GM12878 (cell line): ENCODE results near the gene CACNA2D3. TPM values are rescaled to one million over a fixed set of nuclear protein-coding genes. Genes with fewer than 3 reads are reported as not detected.

Experiments
- ATAC-seq: fragments of 200-7000 bp; cut with Tn5 transposase; 3 replicates; pipeline ENCODE4 v1.9.1; 2020; ENCODE audit warnings: mild to moderate bottlenecking, moderate library complexity
- BruUV-seq: library from RNA; stranded (reverse); fragments of 400-500 nt; replicated peaks from 2 replicates; lab custom pipeline; 2021; lab: Mats Ljungman, UMichigan
- CTCF ChIA-PET: fragments of 300-600 bp; sonication (Branson Sonifier 250); formaldehyde crosslinking; extraction: SDS; loops from one replicate; lab custom pipeline; 2021; ENCODE audit warnings: inconsistent platforms; lab: Yijun Ruan, JAX
- POLR2A ChIA-PET: fragments of 350-600 bp; formaldehyde crosslinking; extraction: SDS; loops from one replicate; lab custom pipeline; 2021; ENCODE audit warnings: inconsistent platforms; lab: Charles Lee
- RAD21 ChIA-PET: fragments of 300-600 bp; sonication (Branson Sonifier 250); formaldehyde crosslinking; loops from one replicate; lab custom pipeline; 2023; ENCODE audit warnings: antibody characterized with exemption; ENCODE audit not compliant: unreplicated experiment; lab: Charles Lee
- SMC1A ChIA-PET: fragments of 300-600 bp; sonication (Branson Sonifier 250); formaldehyde crosslinking; loops from one replicate; lab custom pipeline; 2023; ENCODE audit not compliant: unreplicated experiment, uncharacterized antibody; lab: Charles Lee
- DNase-seq: peaks from one replicate; pipeline ENCODE4 v3.0.0-alpha.2; 2011; ENCODE audit warnings: low read depth, low spot score
- FAIRE-seq: peaks from 3 replicates; lab custom pipeline; 2011; peaks lifted over from hg19 to GRCh38; lab: Jason Lieb, UNC
- H2AFZ ChIP-seq: 2 replicates; pipeline ENCODE4 v1.6.0; 2011; ENCODE audit warnings: low read depth, low read length, control low read depth; ENCODE audit not compliant: control insufficient read depth
- H3K27ac ChIP-seq: 2 replicates; pipeline ENCODE4 v1.5.1; 2011; ENCODE audit warnings: control low read depth; ENCODE audit not compliant: control insufficient read depth, insufficient read depth
- H3K27me3 ChIP-seq, 2 experiments: replicated peaks in 1 of 2; 2 replicates each; pipeline versions ENCODE4 v1.6.0 to v1.6.1; 2011; ENCODE audit warnings: low read length in 1 of 2; ENCODE audit not compliant: control insufficient read depth in 2 of 2, insufficient read depth in 2 of 2
- H3K36me3 ChIP-seq, 2 experiments: 2 replicates each; pipeline ENCODE4 v1.5.1; 2011; ENCODE audit warnings: low read length in 1 of 2; ENCODE audit not compliant: control insufficient read depth in 2 of 2, insufficient read depth in 2 of 2
- H3K4me1 ChIP-seq: 2 replicates; pipeline ENCODE4 v1.6.1; 2011; ENCODE audit warnings: mild to moderate bottlenecking, low read length, moderate library complexity, mixed read lengths; ENCODE audit not compliant: control insufficient read depth, insufficient read depth
- H3K4me2 ChIP-seq: 2 replicates; pipeline ENCODE4 v1.6.0; 2011; ENCODE audit warnings: control low read depth; ENCODE audit not compliant: control insufficient read depth, insufficient read depth
- H3K4me3 ChIP-seq: fragments of 200-600 bp; sonication (generic); 2 replicates; pipeline ENCODE4 v1.5.1; 2016
- H3K79me2 ChIP-seq: 2 replicates; pipeline ENCODE4 v1.6.0; 2011; ENCODE audit warnings: low read length; ENCODE audit not compliant: control insufficient read depth, insufficient read depth
- H3K9ac ChIP-seq: 2 replicates; pipeline ENCODE4 v1.8.0; 2011; ENCODE audit warnings: low read length, control low read depth, mixed read lengths; ENCODE audit not compliant: control insufficient read depth, insufficient read depth
- H3K9me3 ChIP-seq: replicated peaks from 3 replicates; pipeline ENCODE4 v1.5.1; 2011; ENCODE audit warnings: mild to moderate bottlenecking, low read length; ENCODE audit not compliant: control insufficient read depth, insufficient read depth
- H4K20me1 ChIP-seq: 2 replicates; pipeline ENCODE4 v1.6.0; 2011; ENCODE audit not compliant: control insufficient read depth, insufficient read depth
- PML ChIP-seq: IDR thresholded peaks from 2 replicates; pipeline ENCODE4 v1.6.1; 2012; ENCODE audit warnings: low read length, inconsistent platforms
- POLR2A ChIP-seq: IDR thresholded peaks from 2 replicates; pipeline ENCODE4 v1.6.1; 2011; ENCODE audit warnings: low read depth, mild to moderate bottlenecking, low read length
- SPI1 ChIP-seq: IDR thresholded peaks from 2 replicates; pipeline ENCODE4 v1.6.1; 2011; ENCODE audit warnings: low read depth, mild to moderate bottlenecking, low read length, moderate library complexity, borderline replicate concordance; ENCODE audit not compliant: insufficient read depth
- SREBF2 ChIP-seq: IDR thresholded peaks from 2 replicates; pipeline ENCODE4 v1.6.1; 2012; ENCODE audit warnings: mild to moderate bottlenecking, low read length
- WGBS: methylation state at CpG from one replicate; pipeline ENCODE4 v1.1.6; 2016; ENCODE audit warnings: low lambda C conversion rate; ENCODE audit not compliant: insufficient replicate concordance, insufficient coverage; ENCODE audit errors: missing lambda C conversion rate; 5-methylcytosine and 5-hydroxymethylcytosine counted together
- in situ Hi-C: fragments of 300-500 bp; cut with MboI; formaldehyde crosslinking; loops from 9 replicates; pipeline ENCODE4 v1.14.3; 2018; ENCODE audit warnings: mixed read lengths
- intact Hi-C: fragments of 100-400 bp; cut with micrococcal nuclease; formaldehyde crosslinking; loops from one replicate; pipeline ENCODE4 v1.14.2; 2022; ENCODE audit not compliant: unreplicated experiment
- polyA plus RNA-seq, 11 experiments: library from polyadenylated mRNA; depleted of rRNA in 4 of 11; unstranded in 6 of 11; stranded (reverse) in 5 of 11; fragments of >200 nt; fragmentation: Nextera tagmentation in 4 of 11; fragmentation: Illumina TruSeq in 1 of 11; extraction: Ambion mirVana in 4 of 11; extraction: Trizol in 1 of 11; gene quantifications; 1 replicate in 1 of 11; 2 replicates in 10 of 11; pipeline versions ENCODE4 v1.2.1 to v1.2.3, GENCODE V29; 2011 to 2016; ENCODE audit warnings: inconsistent platforms in 2 of 11, missing spikeins in 2 of 11, low read depth in 1 of 11
- total RNA-seq, 4 experiments: library from RNA; depleted of rRNA in 3 of 4; stranded (reverse); fragments of >200 nt in 3 of 4; fragmentation: Illumina TruSeq in 1 of 4; extraction: Trizol in 1 of 4; gene quantifications; 2 replicates each; pipeline versions ENCODE4 v1.2.1 to v1.2.3, GENCODE V29; 2013 to 2021
- TF ChIP-seq, protein P1 (sequence below), 3 experiments: IDR thresholded peaks in 2 of 3; conservative IDR thresholded peaks in 1 of 3; 2 replicates each; pipeline ENCODE4 v1.5.1; 2011; ENCODE audit warnings: low read depth in 3 of 3, low read length in 3 of 3, mild to moderate bottlenecking in 3 of 3, control low read depth in 2 of 3, moderate library complexity in 2 of 3, inconsistent platforms in 1 of 3, mixed read lengths in 1 of 3; ENCODE audit not compliant: control insufficient read depth in 2 of 3, insufficient read depth in 1 of 3; ENCODE audit errors: extremely low read depth in 1 of 3

CACNA2D3 gene
- total and polyA plus RNA-seq, 10 of the 15 experiments (the other 5 are each of a cell fraction or from before 2014, with no cell fraction given): not detected

DNA sequence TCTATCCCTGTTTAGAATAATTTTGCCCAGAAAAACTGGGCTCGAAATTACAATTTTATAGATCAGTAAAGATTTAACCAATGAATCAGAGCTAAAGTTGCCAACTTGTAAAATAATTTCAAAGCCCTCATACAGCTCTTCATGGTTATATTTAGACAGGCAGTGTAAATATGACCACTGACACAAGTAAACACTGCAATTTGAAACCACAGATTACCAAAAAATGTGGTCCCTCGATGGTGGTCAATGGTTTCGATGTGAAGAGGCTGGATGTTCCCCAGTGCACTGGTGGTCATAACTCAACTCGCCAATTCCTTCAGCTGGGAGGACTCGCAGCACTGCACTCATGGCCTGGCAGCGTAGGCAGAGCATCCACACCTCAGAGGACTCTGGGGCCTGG, 776.9 kb downstream of the CACNA2D3 start:
- intact Hi-C loops (no loop called here), in situ Hi-C loops (no loop called here)
- ChIA-PET SMC1A (interaction anchor here (1.3 kb wide), 1 partner anchor 24 kb away, joined by 3 read pairs; no protein-coding TSS in a partner anchor), POLR2A (no interaction called here), RAD21 (no interaction called here), CTCF (interaction anchor here (1.0 kb wide), 1 partner anchor 12 kb away, joined by 3 read pairs; no protein-coding TSS in a partner anchor)
- Histone ChIP-seq H3K9ac (no peak overlapping the region), H3K36me3 (no peaks in the 10 kb centered on the region), H3K27ac (no peak overlapping the region), H3K79me2 (no peaks in the 10 kb centered on the region), H3K4me1 (no peaks in the 10 kb centered on the region), H3K4me3 (no peak overlapping the region), H4K20me1 (no peaks in the 10 kb centered on the region), H3K9me3 (no peaks in the 10 kb centered on the region), H2AFZ (no peak overlapping the region), H3K4me2 (no peak overlapping the region), H3K27me3 (no peaks in the 10 kb centered on the region)
- 15% methylated on average over 6 of the region's 6 CpGs for WGBS
- ATAC-seq: no peak
- DNase-seq: no peak
- FAIRE-seq: no peak
- no peak for TF ChIP-seq PML
- TF ChIP-seq, protein P1, sequence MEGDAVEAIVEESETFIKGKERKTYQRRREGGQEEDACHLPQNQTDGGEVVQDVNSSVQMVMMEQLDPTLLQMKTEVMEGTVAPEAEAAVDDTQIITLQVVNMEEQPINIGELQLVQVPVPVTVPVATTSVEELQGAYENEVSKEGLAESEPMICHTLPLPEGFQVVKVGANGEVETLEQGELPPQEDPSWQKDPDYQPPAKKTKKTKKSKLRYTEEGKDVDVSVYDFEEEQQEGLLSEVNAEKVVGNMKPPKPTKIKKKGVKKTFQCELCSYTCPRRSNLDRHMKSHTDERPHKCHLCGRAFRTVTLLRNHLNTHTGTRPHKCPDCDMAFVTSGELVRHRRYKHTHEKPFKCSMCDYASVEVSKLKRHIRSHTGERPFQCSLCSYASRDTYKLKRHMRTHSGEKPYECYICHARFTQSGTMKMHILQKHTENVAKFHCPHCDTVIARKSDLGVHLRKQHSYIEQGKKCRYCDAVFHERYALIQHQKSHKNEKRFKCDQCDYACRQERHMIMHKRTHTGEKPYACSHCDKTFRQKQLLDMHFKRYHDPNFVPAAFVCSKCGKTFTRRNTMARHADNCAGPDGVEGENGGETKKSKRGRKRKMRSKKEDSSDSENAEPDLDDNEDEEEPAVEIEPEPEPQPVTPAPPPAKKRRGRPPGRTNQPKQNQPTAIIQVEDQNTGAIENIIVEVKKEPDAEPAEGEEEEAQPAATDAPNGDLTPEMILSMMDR (IDR thresholded peaks at IDR 0.05 in 2 of 3, conservative IDR thresholded peaks at IDR 0.05 in 1 of 3; ENCODE audit: control insufficient read depth in 2 of 3, extremely low read depth in 1 of 3, insufficient read depth in 1 of 3, low read depth in 3 of 3, low read length in 3 of 3): no peak
- TF ChIP-seq SREBF2: no peak
- TF ChIP-seq SPI1: no peak
- no peak for TF ChIP-seq POLR2A
- no TSS peak for BruUV-seq
